ENCODE results near the gene POLG2.
"Not testable (repeated sequence)": the region's sequence is repeated elsewhere in the genome, so short reads cannot be mapped to it uniquely, and the experiment has no call there.

POLG2 gene

GRCh38 chr17:64480951-64481350 lies 15.9 kb downstream of the POLG2 start:
- DNase-seq = no peak

GRCh38 chr17:64477849-64478248 lies 19.0 kb downstream of the POLG2 start:
- DNase-seq = no peak

DNA sequence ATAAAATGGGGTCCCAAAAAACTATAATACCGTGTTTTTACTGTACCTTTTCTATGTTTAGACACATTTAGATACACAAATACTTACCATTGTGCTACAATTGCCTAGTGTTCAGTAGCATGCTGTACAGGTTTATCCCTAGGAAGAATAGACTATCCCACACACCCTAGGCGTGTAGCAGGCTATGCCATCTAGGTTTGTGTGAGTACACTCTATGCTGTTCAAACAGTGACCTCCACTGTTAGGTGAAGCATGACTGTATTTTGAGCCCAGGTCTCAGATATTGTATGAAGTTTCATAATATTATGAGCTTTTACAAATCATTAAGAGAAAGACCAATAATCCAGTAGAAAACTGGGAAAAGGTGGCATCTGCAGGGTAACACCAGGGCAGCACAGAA lies 24.3 kb downstream of the POLG2 start:
- no peak for DNase-seq

DNA sequence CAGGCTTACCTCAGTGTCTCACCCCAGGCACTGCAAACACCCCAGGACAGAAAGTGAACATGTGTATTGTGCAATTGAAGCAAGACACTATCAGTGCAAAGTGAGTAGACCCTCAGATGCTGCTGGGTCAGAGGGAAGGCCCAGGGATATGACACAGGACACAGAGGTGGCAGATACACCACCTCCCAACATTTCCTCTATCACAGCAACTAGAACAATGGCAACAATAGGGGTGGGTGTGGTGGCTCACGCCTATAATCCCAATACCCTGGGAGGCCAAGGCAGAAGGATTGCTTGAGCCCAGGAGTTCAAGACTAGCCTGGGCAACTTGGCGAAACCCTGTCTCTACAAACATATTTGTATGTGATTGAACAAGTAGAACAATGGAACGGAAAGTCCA lies 25.4 kb downstream of the POLG2 start:
- DNase-seq = no peak

DNA sequence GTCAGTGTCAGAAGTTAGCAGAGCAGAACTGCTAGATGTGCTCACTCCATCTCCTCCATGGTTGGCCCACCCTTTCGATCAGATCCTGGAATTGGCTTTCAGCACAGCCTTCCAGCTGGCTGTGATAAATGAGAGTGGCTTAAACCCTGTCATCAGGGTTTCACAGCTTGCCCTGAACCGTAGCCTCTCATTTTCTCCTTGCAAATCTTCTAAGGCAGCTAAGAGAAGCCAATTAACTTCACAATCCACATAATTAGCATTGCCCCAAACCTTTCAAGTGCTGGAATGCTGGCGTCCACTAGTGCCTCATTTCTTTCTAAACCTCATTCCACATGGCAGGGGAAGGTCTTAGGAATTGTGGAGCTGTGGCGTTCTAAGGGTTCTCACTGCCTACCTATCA lies 26.2 kb downstream of the POLG2 start:
- DNase-seq = no peak

DNA sequence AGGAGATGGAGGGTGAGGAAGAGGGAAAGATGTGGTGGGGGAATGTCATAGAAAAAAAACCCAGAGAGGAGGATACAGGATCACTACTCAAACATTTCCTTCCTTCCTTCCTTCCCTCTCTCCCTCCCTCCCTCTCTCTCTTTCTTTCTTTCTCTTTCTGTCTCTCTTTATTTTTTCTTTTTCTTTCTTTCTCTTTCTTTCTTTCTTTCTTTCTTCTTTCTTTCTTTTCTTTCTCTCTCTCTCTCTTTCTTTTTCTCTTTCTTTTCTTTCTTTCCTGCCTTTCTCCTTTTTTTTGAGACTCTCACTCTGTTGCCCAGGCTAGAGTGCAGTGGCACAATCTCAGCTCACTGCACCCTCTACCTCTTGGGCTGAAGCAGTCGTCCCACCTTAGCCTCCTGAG lies 30.0 kb downstream of the POLG2 start:
- DNase-seq = not testable (repeated sequence)

DNA sequence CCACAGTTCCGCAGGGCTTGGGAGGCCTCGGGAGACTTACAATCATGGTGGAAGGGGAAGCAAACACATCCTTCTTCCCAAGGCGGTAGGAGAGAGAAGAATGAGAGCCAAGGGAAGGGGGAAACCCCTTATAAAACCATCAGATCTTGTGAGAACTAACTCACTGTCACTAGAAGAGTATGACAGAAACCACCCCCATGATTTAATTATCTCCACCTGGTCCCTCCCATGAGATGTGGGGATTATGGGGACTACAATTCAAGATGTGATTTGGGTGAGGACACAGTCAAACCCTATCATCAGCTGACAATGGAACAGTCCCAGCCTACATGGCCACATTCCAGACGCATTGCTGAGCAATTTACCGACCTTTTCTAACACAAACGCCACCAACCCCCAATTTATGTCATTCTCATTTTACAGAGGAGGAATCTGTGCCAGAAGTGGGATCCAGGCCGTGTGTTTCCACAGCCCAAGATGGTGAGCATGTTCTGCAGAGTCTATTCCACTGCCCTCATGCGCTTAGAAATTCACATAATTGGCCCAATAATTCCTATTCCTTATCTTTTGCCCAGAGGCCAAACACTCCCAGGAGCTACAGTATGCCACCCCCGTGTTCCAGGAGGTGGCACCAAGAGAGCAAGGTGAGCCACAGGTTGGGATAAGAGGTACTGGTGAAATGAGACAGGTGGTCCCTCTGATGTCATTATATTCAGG lies 30.7 kb downstream of the POLG2 start:
- no peak for DNase-seq

- no peak for DNase-seq
Measured at GRCh38 chr17:64461788-64462187, 35.1 kb downstream of the POLG2 start.

- DNase-seq = peak; percentile 50
Measured at GRCh38 chr17:64460955-64461354, 35.9 kb downstream of the POLG2 start.

DNA sequence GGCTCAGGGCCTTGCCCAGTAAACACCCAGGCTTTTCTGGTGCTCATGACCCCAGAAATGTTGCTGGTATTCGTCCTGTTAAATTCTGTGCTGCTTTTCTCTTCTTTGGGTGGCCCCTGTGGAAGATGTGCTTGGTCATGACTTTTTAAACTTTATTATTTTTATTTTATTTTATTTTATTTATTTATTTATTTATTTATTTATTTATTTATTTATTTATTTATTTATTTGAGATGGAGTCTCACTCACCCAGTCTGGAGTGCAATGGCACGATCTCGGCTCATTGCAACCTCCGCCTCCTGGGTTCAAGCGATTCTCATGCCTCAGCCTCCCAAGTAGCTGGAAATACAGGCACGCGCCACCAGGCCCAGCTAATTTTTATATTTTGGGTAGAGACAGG lies 37.0 kb downstream of the POLG2 start:
- DNase-seq = not testable (repeated sequence)

GRCh38 chr17:64459284-64459747 lies 37.5 kb downstream of the POLG2 start:
- no peak for DNase-seq

DNA sequence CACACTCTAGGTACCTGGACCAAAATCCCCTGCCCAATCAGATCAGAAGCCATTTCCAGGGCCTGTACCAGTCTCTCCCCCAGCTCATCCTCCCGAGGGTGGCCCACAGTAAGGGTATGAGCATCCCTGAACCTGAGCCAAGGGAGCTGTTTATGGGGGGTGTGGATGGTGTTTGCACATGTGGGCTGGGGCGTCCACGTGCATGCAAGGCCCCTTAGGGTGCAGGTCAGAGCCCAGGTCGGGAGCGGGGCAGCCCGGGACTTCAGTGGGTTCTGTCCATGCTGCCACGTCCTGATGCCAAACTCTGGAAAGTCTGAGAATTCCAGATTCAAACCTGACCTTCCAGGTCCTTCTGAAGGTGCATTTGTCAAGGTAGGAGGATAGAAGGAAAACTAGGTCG lies 38.1 kb downstream of the POLG2 start:
- no peak for DNase-seq

GRCh38 chr17:64457156-64457555 lies 39.7 kb downstream of the POLG2 start:
- no peak for DNase-seq

- no peak for DNase-seq
Measured at GRCh38 chr17:64455993-64456885, 40.6 kb downstream of the POLG2 start.

- no peak for DNase-seq
Measured at GRCh38 chr17:64449545-64449944, 47.3 kb downstream of the POLG2 start.

DNA sequence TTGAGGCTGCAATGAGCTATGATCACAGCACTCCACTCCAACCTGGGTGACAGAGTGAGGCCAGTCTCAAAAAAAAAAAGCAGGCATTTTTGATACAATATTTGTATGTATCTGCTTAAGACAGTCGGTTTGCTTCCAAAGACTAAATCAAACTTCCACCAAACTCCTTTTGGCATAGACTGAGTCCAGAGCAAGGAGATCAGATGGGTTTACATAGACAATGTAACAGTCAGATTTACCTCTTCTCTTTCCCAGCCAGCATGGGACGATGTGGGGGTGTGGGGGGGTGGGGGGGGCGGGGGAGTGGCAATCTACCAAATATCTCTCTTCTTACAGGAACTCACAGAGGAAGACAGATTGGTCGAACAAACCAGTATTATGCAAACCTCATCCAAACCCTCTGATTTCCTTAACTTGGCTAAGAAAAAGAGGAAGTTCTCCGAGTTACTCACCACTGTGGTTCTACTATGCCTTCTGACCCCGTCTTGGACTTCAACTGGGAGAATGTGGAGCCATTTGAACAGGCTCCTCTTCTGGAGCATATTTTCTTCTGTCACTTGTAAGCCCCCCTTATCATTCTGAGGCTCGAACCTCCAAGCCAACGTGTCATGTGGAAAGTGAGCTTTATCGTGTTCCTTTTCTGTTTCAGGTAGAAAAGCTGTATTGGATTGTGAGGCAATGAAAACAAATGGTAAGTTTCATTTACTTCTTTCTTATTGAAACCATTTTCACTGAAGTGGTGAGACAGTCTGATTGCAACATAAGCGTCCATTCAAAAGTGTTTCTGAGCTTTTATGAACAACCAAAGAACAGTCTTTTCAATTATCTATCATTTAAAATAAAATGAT lies 48.0 kb downstream of the POLG2 start, which contains the start of gene MILR1:
TSS of gene MILR1 (plus strand) at position 451 of the 848 bp plus-strand sequence. CDS start at position 505, 54 bp downstream.
- peak; percentile 52 for DNase-seq

- DNase-seq = no peak
Measured at GRCh38 chr17:64447526-64447925, 49.3 kb downstream of the POLG2 start.

DNA sequence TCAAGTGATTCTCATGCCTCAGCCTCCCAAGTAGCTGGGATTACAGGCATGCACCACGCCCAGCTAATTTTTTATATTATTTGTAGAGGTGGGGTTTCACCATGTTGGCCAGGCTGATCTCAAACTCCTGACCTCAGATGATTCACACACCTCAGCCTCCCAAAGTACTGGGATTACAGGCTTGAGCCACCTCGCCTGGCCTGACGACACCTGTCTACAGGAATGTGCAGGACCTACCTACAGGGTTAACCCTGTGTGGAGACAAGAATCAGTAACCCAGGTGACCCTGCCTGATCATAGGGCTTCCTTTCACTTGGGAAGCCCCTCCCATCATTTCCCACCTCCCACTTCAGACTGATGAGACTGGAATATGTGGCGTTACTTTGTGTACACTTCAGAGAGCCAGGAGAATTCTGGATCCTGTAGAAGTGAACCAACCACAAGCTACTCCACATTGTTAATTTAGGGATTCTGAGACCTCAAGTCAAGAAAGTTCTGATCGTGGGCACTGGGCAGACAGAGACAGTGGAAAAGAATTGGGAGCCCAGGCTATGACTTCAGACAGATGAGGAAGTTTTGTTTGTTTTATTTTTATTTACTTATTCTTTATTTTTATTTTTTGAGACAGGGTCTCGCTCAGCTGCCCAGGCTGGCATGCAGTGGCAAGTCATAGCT lies 53.6 kb downstream of the POLG2 start:
- no peak for DNase-seq

- no peak for DNase-seq
Measured at GRCh38 chr17:64442541-64442971, 54.3 kb downstream of the POLG2 start.

DNA sequence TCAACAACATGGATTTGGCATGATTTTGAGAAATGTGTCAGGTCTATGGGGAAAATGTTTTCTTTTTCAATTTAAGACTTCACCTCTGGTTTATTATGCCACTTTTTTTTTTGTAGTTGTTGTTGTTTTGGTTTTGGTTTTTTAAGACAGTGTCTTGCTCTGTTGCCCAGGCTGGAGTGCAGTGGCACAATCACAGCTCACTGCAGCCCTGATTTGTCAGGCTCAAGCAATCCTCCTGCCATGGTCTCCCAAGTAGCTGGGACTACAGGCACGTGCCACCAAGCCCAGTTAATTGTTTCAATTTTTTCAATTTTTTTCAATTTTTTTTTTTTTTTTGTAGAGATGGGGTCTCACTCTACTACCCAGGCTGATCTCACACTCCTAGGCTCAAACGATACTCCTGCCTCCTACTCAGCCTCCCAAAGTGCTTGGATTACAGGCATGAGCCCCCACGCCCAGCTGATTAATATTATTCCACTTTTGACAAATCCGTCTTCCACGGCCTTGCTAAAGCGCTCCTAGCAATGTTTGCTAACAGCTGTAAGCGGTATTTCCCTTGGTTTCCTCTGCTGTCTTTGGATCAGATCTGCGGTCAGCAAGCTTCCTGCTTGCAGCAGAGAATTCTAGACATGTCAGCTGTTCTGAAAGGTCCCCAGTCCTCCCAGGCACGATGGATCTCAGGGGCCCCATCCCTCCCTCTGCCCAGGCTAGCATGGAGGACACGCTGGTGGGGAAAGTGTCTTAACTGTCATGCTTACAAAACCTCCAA lies 54.9 kb downstream of the POLG2 start:
- DNase-seq = peak; percentile 51

GRCh38 chr17:64439956-64440355 lies 56.9 kb downstream of the POLG2 start:
- DNase-seq = no peak

Data from left hindlimb (tissue), 1 donor.